Measurements from ENCODE around the gene RBM44. TPM values are rescaled to one million over a fixed set of nuclear protein-coding genes. Genes with fewer than 3 reads are reported as not detected.

The RBM44 gene
- total RNA-seq, 1 donor from 2014 or later, result 1.2 TPM

Other genes starting within 250 kb of the RBM44 start
- not detected for gene PRLH, start 232.2 kb upstream of the RBM44 start, total RNA-seq
- 1.1 TPM for gene RAB17, start 208.0 kb upstream of the RBM44 start, total RNA-seq
- gene LRRFIP1, start 171.2 kb upstream of the RBM44 start, total RNA-seq, result 84.8 TPM
- 26.3 TPM for gene RAMP1, start 60.8 kb downstream of the RBM44 start, total RNA-seq
- 32.6 TPM for gene UBE2F, start 168.2 kb downstream of the RBM44 start, total RNA-seq

Data from sciatic nerve (tissue), 1 donor.